Activated T-helper 17 cell treated with anti-CD3 and anti-CD28 coated beads, Interleukin-2, amount 50 U/mL, for 72 hours (primary cell): ENCODE measurements around the gene ABHD14A. TPM values are rescaled to one million over a fixed set of nuclear protein-coding genes. Genes with fewer than 3 reads are reported as not detected.
A peak's percentile ranks its signal among the peaks of the same experiment; 100 is the strongest.
"Not testable (repeated sequence)": the region's sequence is repeated elsewhere in the genome, so short reads cannot be mapped to it uniquely, and the experiment has no call there.

Experiments
- ATAC-seq: fragments of 150-1000 bp; cut with Tn5 transposase; replicated peaks from 2 replicates; pipeline ENCODE4 v1.10.0; 2021; ENCODE audit warnings: mild to moderate bottlenecking, moderate library complexity
- H3K27ac Mint-ChIP-seq: one replicate; pipeline ENCODE4 v1.8.0; 2022; ENCODE audit warnings: mixed read lengths
- H3K27me3 Mint-ChIP-seq: one replicate; pipeline ENCODE4 v1.8.0; 2022; ENCODE audit warnings: mixed read lengths
- H3K36me3 Mint-ChIP-seq: one replicate; pipeline ENCODE4 v1.8.0; 2022; ENCODE audit warnings: low read depth, mild to moderate bottlenecking, mixed read lengths
- H3K4me1 Mint-ChIP-seq: one replicate; pipeline ENCODE4 v1.8.0; 2022; ENCODE audit warnings: mixed read lengths
- H3K4me3 Mint-ChIP-seq: one replicate; pipeline ENCODE4 v1.8.0; 2022; ENCODE audit warnings: mild to moderate bottlenecking, mixed read lengths
- H3K9me3 Mint-ChIP-seq: one replicate; pipeline ENCODE4 v1.8.0; 2022; ENCODE audit warnings: mixed read lengths
- total RNA-seq, 2 donors: library from RNA; stranded (reverse); gene quantifications; one replicate each; pipeline ENCODE4 v1.2.3, GENCODE V29; 2022

Gene ABHD14A
- 10 to 100 TPM; 10.5 to 11.1 TPM for total RNA-seq

DNA sequence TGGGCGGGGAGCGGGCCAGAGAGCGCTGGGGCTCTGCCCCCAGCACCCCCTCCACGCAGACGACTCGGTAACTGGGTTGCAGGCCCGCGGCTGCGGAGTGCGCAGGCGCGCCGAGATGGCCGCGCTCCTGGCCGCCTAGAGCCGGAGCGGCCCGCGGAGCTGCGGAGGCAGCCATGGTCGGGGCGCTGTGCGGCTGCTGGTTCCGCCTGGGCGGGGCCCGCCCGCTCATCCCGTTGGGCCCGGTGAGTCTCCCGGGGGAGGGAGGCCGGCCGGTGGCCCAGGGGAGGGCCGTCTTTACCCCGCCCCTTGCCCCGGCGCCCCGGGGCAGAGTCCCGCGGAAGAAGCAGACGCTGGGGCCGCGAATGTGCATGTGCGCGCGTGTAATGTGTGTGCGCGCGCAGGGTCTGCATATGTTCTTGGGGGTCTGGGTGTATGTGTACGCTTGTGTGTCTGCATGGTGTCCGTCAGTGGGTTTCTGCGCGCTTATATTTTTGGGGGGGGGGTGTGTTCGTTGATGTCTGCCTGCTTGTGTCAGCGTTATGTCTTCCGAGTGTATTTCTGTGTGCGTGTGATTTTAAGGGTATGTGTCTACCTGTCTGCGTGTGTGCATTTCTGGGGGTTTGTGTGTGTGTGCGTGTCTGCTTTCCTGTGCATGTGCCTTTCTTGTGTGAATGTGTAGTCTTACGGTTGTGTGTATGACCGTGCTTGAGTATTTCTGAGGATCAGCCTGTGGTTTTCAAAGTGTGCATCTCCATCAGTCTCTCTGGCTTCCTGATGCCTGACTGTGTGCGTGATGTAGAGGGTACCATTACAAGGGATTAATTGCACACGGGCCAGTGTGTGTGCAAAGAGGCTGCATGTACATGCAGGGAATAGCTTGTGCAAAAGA, at the start of gene ABHD14A:
ABHD14A (plus strand) TSS at position 102 of the 889 bp plus-strand sequence; CDS start at position 174, 72 bp downstream.
- ATAC-seq: peak; percentile 82
- Mint-ChIP-seq H3K4me3 (peak within 1 kb of the TSS; percentile 87), H3K27ac (peak within 1 kb of the TSS; percentile 95), H3K4me1 (peaks cover 14% of the 10 kb centered on the region), H3K9me3 (no peaks in the 10 kb centered on the region), H3K36me3 (no peaks in the 10 kb centered on the region), H3K27me3 (no peaks in the 10 kb centered on the region)

DNA sequence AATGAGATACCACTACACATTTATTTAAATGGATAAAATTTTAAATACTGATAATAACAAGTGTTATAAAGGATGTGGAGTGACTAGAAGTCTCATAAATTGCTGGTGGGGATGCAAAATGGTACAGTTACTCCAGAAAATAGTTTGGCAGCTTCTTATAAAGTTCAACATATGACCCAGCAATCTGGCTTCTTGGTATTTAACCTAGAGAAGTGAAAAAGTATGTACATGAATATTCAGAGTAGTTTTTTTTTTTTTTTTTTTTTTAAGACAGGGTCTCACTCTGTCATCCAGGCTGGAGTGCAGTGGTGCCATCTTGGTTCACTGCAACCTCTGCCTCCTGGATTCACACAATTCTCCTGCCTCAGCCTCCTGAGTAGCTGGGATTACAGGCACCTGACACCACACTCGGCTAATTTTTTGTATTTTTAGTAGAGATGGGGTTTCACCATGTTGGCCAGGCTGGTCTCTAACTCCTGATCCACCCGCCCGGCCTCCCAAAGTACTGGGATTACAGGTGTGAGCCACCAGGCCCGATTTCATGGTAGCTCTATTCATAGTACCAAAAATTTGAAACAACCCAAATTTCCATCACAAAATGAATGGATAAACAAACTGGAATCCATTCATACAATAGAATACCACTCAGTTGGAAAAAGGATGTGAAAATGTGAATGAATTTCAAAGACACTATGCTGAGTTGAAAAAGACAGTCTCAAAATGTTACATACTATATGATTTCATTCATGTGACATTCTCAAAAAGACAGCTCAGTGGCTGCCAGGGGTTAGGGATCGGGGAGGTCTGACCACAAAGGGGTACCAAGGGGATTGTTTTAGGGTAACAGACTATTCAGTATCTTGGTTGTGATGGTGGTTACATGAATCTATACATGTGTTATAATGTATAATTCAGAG, 47.5 kb upstream of the ABHD14A start:
- no peak for ATAC-seq
- Mint-ChIP-seq H3K27me3 (no peaks in the 10 kb centered on the region), H3K27ac (no peak overlapping the region), H3K36me3 (peaks cover 16% of the 10 kb centered on the region), H3K4me1 (no peaks in the 10 kb centered on the region), H3K4me3 (no peak overlapping the region), H3K9me3 (no peaks in the 10 kb centered on the region)

DNA sequence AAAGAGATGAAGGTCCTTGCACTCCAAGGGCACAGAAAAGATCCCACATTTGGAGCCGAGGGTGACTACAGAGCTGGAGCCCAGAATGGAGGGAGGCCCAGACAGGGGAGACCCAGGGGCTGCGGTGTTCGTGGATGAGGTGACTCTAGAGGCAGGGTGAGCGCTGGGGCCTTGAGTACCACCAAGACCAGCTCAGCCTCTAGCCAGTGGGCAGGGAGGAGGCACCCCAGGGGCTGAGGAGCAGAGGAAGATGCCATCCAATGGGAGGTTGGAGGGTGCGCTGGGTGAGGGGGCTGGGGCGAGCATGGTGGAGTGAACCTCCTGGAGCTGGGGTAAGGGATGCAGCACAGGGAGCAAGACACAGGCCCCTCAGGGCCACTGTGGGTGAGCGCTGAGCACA, 46.4 kb upstream of the ABHD14A start:
- H3K36me3 Mint-ChIP-seq: peaks cover 27% of the 10 kb centered on the region
- ATAC-seq: no peak
- no peak overlapping the region for H3K27ac Mint-ChIP-seq

DNA sequence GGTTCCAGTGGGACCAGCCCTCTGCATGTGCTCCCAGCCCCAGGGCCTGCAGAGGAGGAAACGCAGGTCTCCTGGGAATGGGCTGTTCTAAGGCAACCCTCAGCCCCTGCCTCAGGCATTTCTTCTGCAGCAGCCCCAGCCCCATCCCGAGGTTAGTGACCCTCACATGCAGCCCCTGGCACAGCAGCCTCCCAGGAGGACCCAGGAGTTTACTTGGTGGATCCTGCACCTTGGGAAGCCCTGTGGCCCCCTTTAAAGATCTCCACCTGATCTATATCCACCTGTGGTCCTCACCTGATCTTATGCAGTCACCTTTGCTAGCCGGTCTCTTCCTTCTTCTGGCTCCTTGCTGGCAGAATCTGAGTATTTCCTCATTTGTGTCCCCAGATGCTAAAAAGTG, 45.9 kb upstream of the ABHD14A start:
- ATAC-seq, H3K27ac Mint-ChIP-seq, H3K4me1 Mint-ChIP-seq, H3K4me3 Mint-ChIP-seq, H3K9me3 Mint-ChIP-seq, H3K27me3 Mint-ChIP-seq: not testable (repeated sequence)
- H3K36me3 Mint-ChIP-seq: peaks cover 31% of the 10 kb centered on the region

More for the DNA sequence above, 46.4 kb upstream of the ABHD14A start:
- Mint-ChIP-seq H3K9me3 (no peaks in the 10 kb centered on the region), H3K4me1 (no peaks in the 10 kb centered on the region), H3K4me3 (no peak overlapping the region), H3K27me3 (no peaks in the 10 kb centered on the region)

DNA sequence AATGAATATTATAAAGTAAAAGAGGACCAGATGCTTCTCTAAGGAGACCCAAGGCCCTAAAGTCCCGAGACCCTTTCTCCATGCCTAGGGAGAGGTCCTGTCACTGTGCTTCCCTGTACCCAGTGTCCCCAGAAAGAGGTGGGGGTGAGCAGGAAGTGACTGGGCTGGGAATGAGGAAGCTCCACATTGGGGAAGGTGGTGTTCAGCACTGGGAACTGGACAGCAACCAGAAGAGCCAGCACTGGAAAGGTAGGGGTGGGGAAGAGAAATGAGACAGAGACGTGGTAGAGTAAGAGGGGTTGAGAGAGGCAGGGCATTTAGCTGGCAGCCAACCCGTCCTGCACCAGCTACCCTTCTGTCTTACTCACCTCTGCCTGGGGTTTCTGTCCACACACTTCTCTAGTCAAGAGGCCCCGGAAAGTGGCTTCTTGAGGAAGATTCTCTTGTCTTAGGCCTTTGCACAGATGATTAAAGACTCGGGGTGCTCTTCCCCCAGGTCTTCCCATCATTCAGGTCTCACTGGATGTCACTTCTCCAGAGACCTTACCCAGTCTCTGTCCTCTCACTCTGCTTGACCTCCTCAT, 45.4 kb upstream of the ABHD14A start:
- ATAC-seq: no peak
- no peak overlapping the region for H3K4me3 Mint-ChIP-seq
- H3K36me3 Mint-ChIP-seq: peaks cover 36% of the 10 kb centered on the region
- no peak overlapping the region for H3K27ac Mint-ChIP-seq
- H3K9me3 Mint-ChIP-seq: no peaks in the 10 kb centered on the region
- H3K27me3 Mint-ChIP-seq: no peaks in the 10 kb centered on the region
- H3K4me1 Mint-ChIP-seq: no peaks in the 10 kb centered on the region

DNA sequence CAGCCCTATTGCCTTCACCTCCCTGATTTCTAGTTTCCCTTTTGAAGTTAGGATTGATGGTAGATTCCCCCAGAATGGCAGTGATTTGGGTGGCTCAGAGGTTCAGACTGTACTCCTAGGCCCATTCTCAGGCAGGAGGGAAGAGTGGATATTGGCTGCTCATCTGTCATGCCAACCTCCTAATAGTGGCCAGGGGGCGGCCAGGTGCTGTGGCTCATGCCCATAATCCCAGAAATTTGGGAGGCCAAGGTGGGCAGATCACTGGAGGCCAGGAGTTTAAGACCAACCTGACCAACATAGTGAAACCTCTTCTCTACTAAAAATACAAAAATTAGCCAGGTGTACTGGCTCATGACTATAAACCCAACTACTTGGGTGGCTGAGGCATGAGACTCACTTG, 44.4 kb upstream of the ABHD14A start:
- no peak for ATAC-seq
- no peaks in the 10 kb centered on the region for H3K9me3 Mint-ChIP-seq
- H3K4me1 Mint-ChIP-seq: no peaks in the 10 kb centered on the region
- H3K27me3 Mint-ChIP-seq: no peaks in the 10 kb centered on the region
- peaks cover 45% of the 10 kb centered on the region for H3K36me3 Mint-ChIP-seq
- H3K4me3 Mint-ChIP-seq: no peak overlapping the region
- H3K27ac Mint-ChIP-seq: no peak overlapping the region

DNA sequence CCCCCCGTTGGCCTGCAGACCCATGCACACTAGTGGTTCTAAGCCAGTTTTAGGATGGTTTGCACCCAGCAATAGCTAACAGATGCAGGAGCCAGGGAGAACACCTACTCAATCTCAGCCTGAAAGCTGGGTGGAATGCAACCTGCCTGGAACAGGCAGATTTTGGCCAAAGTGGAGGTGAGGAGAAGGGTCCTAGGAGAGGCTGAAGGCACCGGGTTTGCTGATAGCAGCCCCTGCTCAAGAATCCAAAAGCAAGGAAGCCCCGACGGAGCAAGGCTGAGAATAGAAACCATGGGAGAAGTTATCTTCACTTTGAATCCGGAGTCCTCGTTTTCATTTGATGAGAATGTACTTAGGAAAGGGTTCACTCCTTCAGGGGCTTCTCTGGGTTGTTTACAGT, 43.1 kb upstream of the ABHD14A start:
- Mint-ChIP-seq H3K9me3 (no peaks in the 10 kb centered on the region), H3K4me1 (no peaks in the 10 kb centered on the region), H3K27me3 (no peaks in the 10 kb centered on the region), H3K27ac (no peak overlapping the region), H3K4me3 (no peak overlapping the region), H3K36me3 (peaks cover 59% of the 10 kb centered on the region)
- ATAC-seq: no peak

DNA sequence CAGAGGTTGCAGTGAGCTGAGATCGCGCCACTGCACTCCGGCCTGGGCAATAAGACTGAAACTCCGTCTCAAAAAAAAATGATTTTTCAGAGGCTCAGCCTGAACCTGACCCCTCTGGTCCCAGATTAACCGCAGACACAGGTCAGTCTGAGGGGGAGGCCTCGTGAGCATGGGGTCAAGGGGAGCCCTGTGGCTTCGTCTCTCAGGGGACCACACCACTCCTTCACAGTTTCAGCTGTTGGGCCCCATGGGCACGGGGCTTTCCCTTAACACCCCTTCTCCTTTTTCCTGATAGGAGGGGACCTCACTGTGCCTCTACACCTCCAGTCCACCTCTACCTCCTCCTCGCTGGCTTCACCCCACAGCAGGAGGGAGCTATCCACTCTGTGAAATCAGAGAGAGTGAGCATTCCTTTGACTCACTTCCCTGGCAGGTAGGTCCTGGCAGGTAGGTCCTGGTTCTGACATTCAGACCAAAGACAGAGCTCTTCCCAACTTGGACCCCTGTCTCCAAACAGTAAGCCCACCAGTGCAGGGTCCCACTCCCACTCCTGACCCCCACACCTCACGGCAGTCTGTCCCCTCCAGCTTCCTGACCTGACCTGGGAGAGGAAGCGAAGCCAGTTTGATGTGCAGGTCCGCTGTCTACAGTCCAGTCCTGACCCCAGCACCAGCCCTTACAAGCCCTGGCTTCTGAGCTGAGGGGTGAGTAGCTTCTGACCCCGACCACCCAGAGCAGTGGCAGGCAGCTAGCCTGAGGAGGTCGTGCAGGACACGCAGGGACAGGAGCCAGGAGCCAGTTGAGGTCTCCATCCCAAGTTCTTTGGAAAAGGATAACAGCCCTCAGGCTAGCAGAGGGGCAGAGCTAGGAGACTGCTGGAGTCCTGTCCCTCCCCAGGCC, 42.1 kb upstream of the ABHD14A start:
- no peak for ATAC-seq
- no peak overlapping the region for H3K4me3 Mint-ChIP-seq
- H3K27ac Mint-ChIP-seq: no peak overlapping the region
- H3K9me3 Mint-ChIP-seq: no peaks in the 10 kb centered on the region
- peaks cover 68% of the 10 kb centered on the region for H3K36me3 Mint-ChIP-seq
- no peaks in the 10 kb centered on the region for H3K27me3 Mint-ChIP-seq
- no peaks in the 10 kb centered on the region for H3K4me1 Mint-ChIP-seq

DNA sequence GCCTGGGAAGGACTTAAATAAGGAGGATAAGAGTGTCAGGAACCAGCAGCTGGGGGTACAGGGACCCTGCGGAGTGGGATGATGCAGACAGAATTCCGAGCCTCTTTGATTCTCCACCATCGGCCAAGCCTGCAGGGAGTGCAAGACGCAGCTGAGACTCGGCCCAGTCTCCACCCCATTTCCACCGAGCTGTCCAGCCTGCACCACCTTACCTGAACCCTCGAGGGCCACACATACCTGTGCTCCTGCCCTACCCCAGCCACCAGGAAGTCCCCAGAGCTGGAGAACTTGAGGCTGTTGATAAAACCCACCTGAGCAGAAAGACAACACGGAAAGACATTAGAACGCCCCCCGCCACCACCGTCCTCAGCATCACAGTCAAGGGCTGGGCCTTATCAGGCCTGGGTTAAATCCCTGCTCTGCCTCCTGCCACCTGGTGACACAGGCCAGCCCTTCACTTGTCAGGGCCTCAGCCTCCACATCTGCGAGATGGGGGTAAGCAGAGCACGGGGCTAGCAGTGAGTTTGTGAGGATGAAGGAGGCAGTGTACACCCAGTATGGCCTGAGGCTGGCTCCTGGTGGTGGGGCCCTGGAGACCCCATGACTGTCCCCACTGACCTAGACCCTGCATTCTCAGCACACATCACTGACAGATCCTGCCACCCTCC, 41.3 kb upstream of the ABHD14A start:
- Mint-ChIP-seq H3K4me1 (no peaks in the 10 kb centered on the region), H3K4me3 (no peak overlapping the region), H3K27ac (no peak overlapping the region), H3K36me3 (peaks cover 77% of the 10 kb centered on the region), H3K27me3 (no peaks in the 10 kb centered on the region), H3K9me3 (no peaks in the 10 kb centered on the region)
- ATAC-seq: no peak

DNA sequence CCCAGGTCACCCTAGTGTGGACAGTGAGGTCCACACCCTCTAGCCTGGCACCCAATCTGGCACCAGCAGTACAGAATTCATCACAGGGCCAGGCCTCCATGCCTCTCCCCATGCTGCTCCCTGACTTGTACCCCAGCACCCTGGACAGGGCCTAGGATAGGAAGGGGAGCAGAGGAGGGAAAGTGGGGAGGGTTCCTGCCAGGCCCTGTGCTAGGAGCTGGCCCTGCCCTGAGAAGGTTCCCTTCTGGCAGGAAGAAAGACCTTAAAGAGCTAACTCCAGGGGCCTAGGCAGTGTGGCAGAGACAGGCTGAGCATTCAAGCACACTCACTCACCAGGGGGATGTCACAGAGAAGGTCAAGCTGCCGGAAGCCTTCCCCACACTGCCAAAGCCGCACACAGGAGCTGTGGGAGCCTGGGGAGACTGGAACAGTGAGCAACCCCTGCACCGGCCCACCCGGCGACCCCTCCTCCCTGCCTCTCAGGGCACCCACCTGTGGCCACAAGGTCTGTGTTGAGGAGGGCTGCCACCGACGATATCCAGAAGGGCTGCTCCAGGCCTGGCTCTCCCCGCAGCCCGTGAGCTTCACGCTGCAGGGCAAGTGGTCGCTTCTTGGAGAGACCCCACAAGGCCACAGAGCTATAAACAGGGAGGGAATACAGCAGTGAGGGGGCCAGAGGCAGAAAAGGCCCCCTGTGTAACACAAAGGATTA, 40.6 kb upstream of the ABHD14A start:
- H3K27ac Mint-ChIP-seq: no peak overlapping the region
- H3K4me1 Mint-ChIP-seq: peaks cover 4% of the 10 kb centered on the region
- no peak for ATAC-seq
- no peak overlapping the region for H3K4me3 Mint-ChIP-seq
- peaks cover 82% of the 10 kb centered on the region for H3K36me3 Mint-ChIP-seq
- no peaks in the 10 kb centered on the region for H3K9me3 Mint-ChIP-seq
- no peaks in the 10 kb centered on the region for H3K27me3 Mint-ChIP-seq

DNA sequence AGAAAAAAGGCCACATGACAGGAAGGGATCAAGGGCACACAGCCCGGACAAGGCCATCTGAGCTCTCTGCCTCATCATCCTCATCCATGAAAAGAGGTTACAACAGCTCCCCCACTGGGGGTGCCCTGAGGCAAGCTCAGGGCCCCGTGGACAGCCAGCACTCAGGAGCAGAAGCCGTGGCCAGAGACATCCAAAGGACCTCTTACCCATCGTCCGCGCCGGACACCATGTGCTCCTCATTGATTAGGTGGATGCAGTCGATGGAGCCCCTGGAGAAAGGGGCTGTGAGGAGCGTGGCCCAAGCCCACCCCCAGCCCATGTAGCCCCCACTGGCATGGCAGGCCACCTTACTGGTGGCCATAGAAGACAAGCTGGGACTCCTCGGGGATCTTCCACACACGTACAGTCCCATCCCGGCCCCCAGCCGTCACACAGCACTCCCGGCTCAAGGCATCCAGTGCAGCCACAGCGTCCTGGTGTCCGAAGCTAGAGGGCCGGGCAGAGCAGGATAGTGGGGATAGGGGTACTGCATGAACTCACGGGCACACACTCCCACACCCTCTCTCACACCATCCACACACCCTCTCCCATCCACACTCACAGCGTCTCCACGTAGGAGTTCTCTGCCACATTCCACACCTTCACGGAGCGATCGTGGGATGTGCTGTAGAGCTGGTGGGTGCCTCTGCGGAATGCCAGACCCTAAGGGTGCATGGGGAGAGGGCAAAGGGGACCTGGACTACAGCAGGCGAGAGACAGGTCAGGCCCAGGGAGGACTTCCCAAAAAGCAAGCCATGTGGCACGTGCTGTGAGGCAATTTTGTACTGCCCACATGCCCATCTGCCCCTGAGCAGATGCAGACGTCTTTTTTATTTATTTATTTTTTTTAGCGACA, 39.6 kb upstream of the ABHD14A start:
- Mint-ChIP-seq H3K27ac (no peak overlapping the region), H3K4me3 (no peak overlapping the region), H3K36me3 (peaks cover 91% of the 10 kb centered on the region), H3K27me3 (no peaks in the 10 kb centered on the region), H3K4me1 (peaks cover 8% of the 10 kb centered on the region), H3K9me3 (no peaks in the 10 kb centered on the region)
- no peak for ATAC-seq
